ENCODE data around the gene KDM4C. TPM values are rescaled to one million over a fixed set of nuclear protein-coding genes. Genes with fewer than 3 reads are reported as not detected.

Gene KDM4C
- total RNA-seq, 2 donors from 2014 or later: 26.1 to 47.8 TPM

- Histone ChIP-seq H3K36me3 (no peaks in the 10 kb centered on the region), H3K9me3 (no peaks in the 10 kb centered on the region), H3K27ac (no peak overlapping the region), H3K4me1 (ENCODE audit: control insufficient read depth in 1 of 2, low read depth in 2 of 2) (no peaks in the 10 kb centered on the region), H3K4me3 (no peak overlapping the region), H3K27me3 (replicated peaks; ENCODE audit: insufficient read depth) (no peaks in the 10 kb centered on the region)
- DNase-seq (ENCODE audit: low spot score): no peak
- no peak for ATAC-seq (ENCODE audit: insufficient number of reproducible peaks, low FRiP score, low read depth)
- TF ChIP-seq CTCF (IDR thresholded peaks at IDR 0.05): no peak
These were observed 360.1 kb downstream of the KDM4C start for GRCh38 chr9:7117676-7118561.

- DNase-seq (ENCODE audit: low spot score) (no peak), ATAC-seq (ENCODE audit: insufficient number of reproducible peaks, low FRiP score, low read depth) (no peak)
- no peaks in the 10 kb centered on the region for H3K27me3 ChIP-seq (replicated peaks; ENCODE audit: insufficient read depth)
- TF ChIP-seq CTCF (IDR thresholded peaks at IDR 0.05): no peak
- no peak overlapping the region for H3K4me3 ChIP-seq
- H3K4me1 ChIP-seq (ENCODE audit: control insufficient read depth in 1 of 2, low read depth in 2 of 2): no peaks in the 10 kb centered on the region
- H3K27ac ChIP-seq: no peak overlapping the region
- H3K36me3 ChIP-seq: no peaks in the 10 kb centered on the region
- no peaks in the 10 kb centered on the region for H3K9me3 ChIP-seq
These were observed 360.9 kb downstream of the KDM4C start for GRCh38 chr9:7118633-7119032.

- Histone ChIP-seq H3K4me1 (ENCODE audit: control insufficient read depth in 1 of 2, low read depth in 2 of 2) (no peaks in the 10 kb centered on the region), H3K4me3 (no peak overlapping the region), H3K27ac (no peak overlapping the region), H3K36me3 (no peaks in the 10 kb centered on the region), H3K27me3 (replicated peaks; ENCODE audit: insufficient read depth) (no peaks in the 10 kb centered on the region), H3K9me3 (no peaks in the 10 kb centered on the region)
- TF ChIP-seq CTCF (IDR thresholded peaks at IDR 0.05): no peak
- ATAC-seq (ENCODE audit: insufficient number of reproducible peaks, low FRiP score, low read depth) (no peak), DNase-seq (ENCODE audit: low spot score) (no peak)
These were observed 361.8 kb downstream of the KDM4C start for GRCh38 chr9:7119612-7120011.

- DNase-seq (ENCODE audit: low spot score): no peak
- no peak for TF ChIP-seq CTCF (IDR thresholded peaks at IDR 0.05)
- no peak overlapping the region for H3K4me3 ChIP-seq
- no peaks in the 10 kb centered on the region for H3K4me1 ChIP-seq (ENCODE audit: control insufficient read depth in 1 of 2, low read depth in 2 of 2)
- no peaks in the 10 kb centered on the region for H3K27me3 ChIP-seq (replicated peaks; ENCODE audit: insufficient read depth)
- H3K36me3 ChIP-seq: no peaks in the 10 kb centered on the region
- H3K9me3 ChIP-seq: no peaks in the 10 kb centered on the region
- no peak overlapping the region for H3K27ac ChIP-seq
- ATAC-seq (ENCODE audit: insufficient number of reproducible peaks, low FRiP score, low read depth): no peak
These were observed 363.3 kb downstream of the KDM4C start for GRCh38 chr9:7121055-7121454.

- ATAC-seq (ENCODE audit: insufficient number of reproducible peaks, low FRiP score, low read depth) (no peak), DNase-seq (ENCODE audit: low spot score) (no peak)
- H3K4me1 ChIP-seq (ENCODE audit: control insufficient read depth in 1 of 2, low read depth in 2 of 2): no peaks in the 10 kb centered on the region
- H3K36me3 ChIP-seq: no peaks in the 10 kb centered on the region
- no peaks in the 10 kb centered on the region for H3K9me3 ChIP-seq
- no peak for TF ChIP-seq CTCF (IDR thresholded peaks at IDR 0.05)
- no peak overlapping the region for H3K4me3 ChIP-seq
- no peaks in the 10 kb centered on the region for H3K27me3 ChIP-seq (replicated peaks; ENCODE audit: insufficient read depth)
- H3K27ac ChIP-seq: no peak overlapping the region
These were observed 363.9 kb downstream of the KDM4C start for GRCh38 chr9:7121664-7122063.

Measured in thoracic aorta (tissue), 2 donors.